GM12878 (cell line): Measurements from ENCODE around the gene HAND1. TPM values are rescaled to one million over a fixed set of nuclear protein-coding genes. Genes with fewer than 3 reads are reported as not detected.

Source experiments
- ATAC-seq: fragments of 200-7000 bp; cut with Tn5 transposase; 3 replicates; pipeline ENCODE4 v1.9.1; 2020; ENCODE audit warnings: mild to moderate bottlenecking, moderate library complexity
- BruUV-seq: library from RNA; stranded (reverse); fragments of 400-500 nt; replicated peaks from 2 replicates; lab custom pipeline; 2021; lab: Mats Ljungman, UMichigan
- CTCF ChIA-PET: fragments of 300-600 bp; sonication (Branson Sonifier 250); formaldehyde crosslinking; extraction: SDS; loops from one replicate; lab custom pipeline; 2021; ENCODE audit warnings: inconsistent platforms; lab: Yijun Ruan, JAX
- POLR2A ChIA-PET: fragments of 350-600 bp; formaldehyde crosslinking; extraction: SDS; loops from one replicate; lab custom pipeline; 2021; ENCODE audit warnings: inconsistent platforms; lab: Charles Lee
- RAD21 ChIA-PET: fragments of 300-600 bp; sonication (Branson Sonifier 250); formaldehyde crosslinking; loops from one replicate; lab custom pipeline; 2023; ENCODE audit warnings: antibody characterized with exemption; ENCODE audit not compliant: unreplicated experiment; lab: Charles Lee
- SMC1A ChIA-PET: fragments of 300-600 bp; sonication (Branson Sonifier 250); formaldehyde crosslinking; loops from one replicate; lab custom pipeline; 2023; ENCODE audit not compliant: unreplicated experiment, uncharacterized antibody; lab: Charles Lee
- DNase-seq: peaks from one replicate; pipeline ENCODE4 v3.0.0-alpha.2; 2011; ENCODE audit warnings: low read depth, low spot score
- FAIRE-seq: peaks from 3 replicates; lab custom pipeline; 2011; peaks lifted over from hg19 to GRCh38; lab: Jason Lieb, UNC
- H2AFZ ChIP-seq: 2 replicates; pipeline ENCODE4 v1.6.0; 2011; ENCODE audit warnings: low read depth, low read length, control low read depth; ENCODE audit not compliant: control insufficient read depth
- H3K27ac ChIP-seq: 2 replicates; pipeline ENCODE4 v1.5.1; 2011; ENCODE audit warnings: control low read depth; ENCODE audit not compliant: control insufficient read depth, insufficient read depth
- H3K27me3 ChIP-seq, 2 experiments: replicated peaks in 1 of 2; 2 replicates each; pipeline versions ENCODE4 v1.6.0 to v1.6.1; 2011; ENCODE audit warnings: low read length in 1 of 2; ENCODE audit not compliant: control insufficient read depth in 2 of 2, insufficient read depth in 2 of 2
- H3K36me3 ChIP-seq, 2 experiments: 2 replicates each; pipeline ENCODE4 v1.5.1; 2011; ENCODE audit warnings: low read length in 1 of 2; ENCODE audit not compliant: control insufficient read depth in 2 of 2, insufficient read depth in 2 of 2
- H3K4me1 ChIP-seq: 2 replicates; pipeline ENCODE4 v1.6.1; 2011; ENCODE audit warnings: mild to moderate bottlenecking, low read length, moderate library complexity, mixed read lengths; ENCODE audit not compliant: control insufficient read depth, insufficient read depth
- H3K4me2 ChIP-seq: 2 replicates; pipeline ENCODE4 v1.6.0; 2011; ENCODE audit warnings: control low read depth; ENCODE audit not compliant: control insufficient read depth, insufficient read depth
- H3K4me3 ChIP-seq: fragments of 200-600 bp; sonication (generic); 2 replicates; pipeline ENCODE4 v1.5.1; 2016
- H3K79me2 ChIP-seq: 2 replicates; pipeline ENCODE4 v1.6.0; 2011; ENCODE audit warnings: low read length; ENCODE audit not compliant: control insufficient read depth, insufficient read depth
- H3K9ac ChIP-seq: 2 replicates; pipeline ENCODE4 v1.8.0; 2011; ENCODE audit warnings: low read length, control low read depth, mixed read lengths; ENCODE audit not compliant: control insufficient read depth, insufficient read depth
- H3K9me3 ChIP-seq: replicated peaks from 3 replicates; pipeline ENCODE4 v1.5.1; 2011; ENCODE audit warnings: mild to moderate bottlenecking, low read length; ENCODE audit not compliant: control insufficient read depth, insufficient read depth
- H4K20me1 ChIP-seq: 2 replicates; pipeline ENCODE4 v1.6.0; 2011; ENCODE audit not compliant: control insufficient read depth, insufficient read depth
- CEBPZ ChIP-seq: fragments of 150-350 bp; IDR thresholded peaks from 2 replicates; pipeline ENCODE4 v1.6.1; 2016; ENCODE audit warnings: low read depth, low read length
- EP300 ChIP-seq, 2 experiments: fragments of 150-350 bp in 1 of 2; IDR thresholded peaks; 2 replicates each; pipeline ENCODE4 v1.6.1; 2011 to 2012; ENCODE audit warnings: low read depth in 2 of 2, low read length in 2 of 2, borderline replicate concordance in 1 of 2, improper control_type of control experiment in 1 of 2, inconsistent platforms in 1 of 2; ENCODE audit not compliant: control insufficient read depth in 1 of 2
- FOXM1 ChIP-seq: IDR thresholded peaks from 2 replicates; pipeline ENCODE4 v1.6.1; 2012; ENCODE audit warnings: low read depth, mild to moderate bottlenecking, inconsistent platforms, low read length, moderate library complexity
- IRF3 ChIP-seq: fragments of 450-650 bp; IDR thresholded peaks from 2 replicates; pipeline ENCODE4 v1.6.1; 2014; ENCODE audit warnings: mild to moderate bottlenecking
- NFXL1 ChIP-seq: fragments of 450-650 bp; IDR thresholded peaks from 2 replicates; pipeline ENCODE4 v1.6.1; 2017; ENCODE audit warnings: antibody characterized with exemption, mild to moderate bottlenecking, borderline replicate concordance
- POLR2AphosphoS5 ChIP-seq: IDR thresholded peaks from 2 replicates; pipeline ENCODE4 v1.6.1; 2011; ENCODE audit warnings: mild to moderate bottlenecking, low read length, inconsistent platforms
- SIN3A ChIP-seq: IDR thresholded peaks from 2 replicates; pipeline ENCODE4 v1.6.1; 2012; ENCODE audit warnings: low read depth, low read length, improper control_type of control experiment
- SMAD5 ChIP-seq: IDR thresholded peaks from 2 replicates; pipeline ENCODE4 v1.6.1; 2016; ENCODE audit warnings: antibody characterized with exemption, low read depth
- STAT1 ChIP-seq: fragments of 450-650 bp; conservative IDR thresholded peaks from 2 replicates; pipeline ENCODE4 v1.6.1; 2014; ENCODE audit warnings: antibody characterized with exemption, mild to moderate bottlenecking
- STAT3 ChIP-seq: IDR thresholded peaks from 2 replicates; pipeline ENCODE4 v1.6.1; 2011; ENCODE audit warnings: low read depth, low read length, improper control_type of control experiment
- TCF7 ChIP-seq: IDR thresholded peaks from 2 replicates; pipeline ENCODE4 v1.6.1; 2014; ENCODE audit warnings: antibody characterized with exemption, borderline replicate concordance
- WRNIP1 ChIP-seq: IDR thresholded peaks from 2 replicates; pipeline ENCODE4 v1.6.1; 2011; ENCODE audit warnings: low read depth, low read length, improper control_type of control experiment, borderline replicate concordance
- ZNF687 ChIP-seq: fragments of 450-650 bp; IDR thresholded peaks from 2 replicates; pipeline ENCODE4 v1.6.1; 2017; ENCODE audit warnings: mild to moderate bottlenecking, moderate library complexity
- WGBS: methylation state at CpG from one replicate; pipeline ENCODE4 v1.1.6; 2016; ENCODE audit warnings: low lambda C conversion rate; ENCODE audit not compliant: insufficient replicate concordance, insufficient coverage; ENCODE audit errors: missing lambda C conversion rate; 5-methylcytosine and 5-hydroxymethylcytosine counted together
- in situ Hi-C: fragments of 300-500 bp; cut with MboI; formaldehyde crosslinking; loops from 9 replicates; pipeline ENCODE4 v1.14.3; 2018; ENCODE audit warnings: mixed read lengths
- intact Hi-C: fragments of 100-400 bp; cut with micrococcal nuclease; formaldehyde crosslinking; loops from one replicate; pipeline ENCODE4 v1.14.2; 2022; ENCODE audit not compliant: unreplicated experiment
- polyA plus RNA-seq, 11 experiments: library from polyadenylated mRNA; depleted of rRNA in 4 of 11; unstranded in 6 of 11; stranded (reverse) in 5 of 11; fragments of >200 nt; fragmentation: Nextera tagmentation in 4 of 11; fragmentation: Illumina TruSeq in 1 of 11; extraction: Ambion mirVana in 4 of 11; extraction: Trizol in 1 of 11; gene quantifications; 1 replicate in 1 of 11; 2 replicates in 10 of 11; pipeline versions ENCODE4 v1.2.1 to v1.2.3, GENCODE V29; 2011 to 2016; ENCODE audit warnings: inconsistent platforms in 2 of 11, missing spikeins in 2 of 11, low read depth in 1 of 11
- total RNA-seq, 4 experiments: library from RNA; depleted of rRNA in 3 of 4; stranded (reverse); fragments of >200 nt in 3 of 4; fragmentation: Illumina TruSeq in 1 of 4; extraction: Trizol in 1 of 4; gene quantifications; 2 replicates each; pipeline versions ENCODE4 v1.2.1 to v1.2.3, GENCODE V29; 2013 to 2021
- TF ChIP-seq, protein P1 (sequence below), 3 experiments: IDR thresholded peaks in 2 of 3; conservative IDR thresholded peaks in 1 of 3; 2 replicates each; pipeline ENCODE4 v1.5.1; 2011; ENCODE audit warnings: low read depth in 3 of 3, low read length in 3 of 3, mild to moderate bottlenecking in 3 of 3, control low read depth in 2 of 3, moderate library complexity in 2 of 3, inconsistent platforms in 1 of 3, mixed read lengths in 1 of 3; ENCODE audit not compliant: control insufficient read depth in 2 of 3, insufficient read depth in 1 of 3; ENCODE audit errors: extremely low read depth in 1 of 3

Gene HAND1
- total and polyA plus RNA-seq, 10 of the 15 experiments (the other 5 are each of a cell fraction or from before 2014, with no cell fraction given) = 0.06 to 0.41 (median 0.27) TPM; not detected in 4

DNA sequence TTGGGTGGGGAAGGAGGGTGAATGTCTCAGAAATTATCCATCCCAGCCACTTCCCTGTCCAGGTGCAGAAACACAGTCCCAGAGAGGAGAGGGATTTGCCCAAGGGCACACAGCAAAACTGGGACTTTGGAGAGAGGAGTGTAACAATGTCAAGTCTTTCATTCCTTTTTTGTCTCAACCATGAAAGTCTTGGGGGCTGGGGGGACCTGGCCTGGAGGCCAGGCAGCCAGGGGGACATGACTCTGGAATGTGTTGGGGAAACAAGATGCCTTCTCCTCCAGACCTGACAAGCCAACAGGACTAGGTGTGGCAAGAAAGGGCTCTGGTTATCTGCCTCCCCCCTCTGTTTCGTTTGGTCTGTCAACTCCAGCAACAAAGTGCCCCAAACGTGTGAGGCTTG is 13.9 kb upstream of the HAND1 start:
- no peak overlapping the region for H3K4me2 ChIP-seq
- ATAC-seq (no peak), DNase-seq (no peak), FAIRE-seq (no peak)
- intact Hi-C loops (no loop called here), in situ Hi-C loops (no loop called here)
- H2AFZ ChIP-seq = no peak overlapping the region
- SMC1A ChIA-PET = interaction anchor here (1.0 kb wide), 1 partner anchor 19 kb away, joined by 3 read pairs; no protein-coding TSS in a partner anchor
- no peaks in the 10 kb centered on the region for H3K36me3 ChIP-seq
- RAD21 ChIA-PET = no interaction called here
- 64% methylated on average over 2 of the region's 2 CpGs for WGBS
- no peaks in the 10 kb centered on the region for H3K79me2 ChIP-seq
- BruUV-seq = no TSS peak
- no peak overlapping the region for H3K27ac ChIP-seq
- H3K27me3 ChIP-seq = no peaks in the 10 kb centered on the region
- no peaks in the 10 kb centered on the region for H4K20me1 ChIP-seq
- CTCF ChIA-PET = no interaction called here
- H3K9me3 ChIP-seq = no peaks in the 10 kb centered on the region
- peaks cover 10% of the 10 kb centered on the region for H3K4me1 ChIP-seq
- no peak overlapping the region for H3K9ac ChIP-seq
- H3K4me3 ChIP-seq = no peak overlapping the region
- POLR2A ChIA-PET = no interaction called here
- TF ChIP-seq POLR2AphosphoS5 = no peak
- no peak for TF ChIP-seq FOXM1
- TF ChIP-seq, protein P1, sequence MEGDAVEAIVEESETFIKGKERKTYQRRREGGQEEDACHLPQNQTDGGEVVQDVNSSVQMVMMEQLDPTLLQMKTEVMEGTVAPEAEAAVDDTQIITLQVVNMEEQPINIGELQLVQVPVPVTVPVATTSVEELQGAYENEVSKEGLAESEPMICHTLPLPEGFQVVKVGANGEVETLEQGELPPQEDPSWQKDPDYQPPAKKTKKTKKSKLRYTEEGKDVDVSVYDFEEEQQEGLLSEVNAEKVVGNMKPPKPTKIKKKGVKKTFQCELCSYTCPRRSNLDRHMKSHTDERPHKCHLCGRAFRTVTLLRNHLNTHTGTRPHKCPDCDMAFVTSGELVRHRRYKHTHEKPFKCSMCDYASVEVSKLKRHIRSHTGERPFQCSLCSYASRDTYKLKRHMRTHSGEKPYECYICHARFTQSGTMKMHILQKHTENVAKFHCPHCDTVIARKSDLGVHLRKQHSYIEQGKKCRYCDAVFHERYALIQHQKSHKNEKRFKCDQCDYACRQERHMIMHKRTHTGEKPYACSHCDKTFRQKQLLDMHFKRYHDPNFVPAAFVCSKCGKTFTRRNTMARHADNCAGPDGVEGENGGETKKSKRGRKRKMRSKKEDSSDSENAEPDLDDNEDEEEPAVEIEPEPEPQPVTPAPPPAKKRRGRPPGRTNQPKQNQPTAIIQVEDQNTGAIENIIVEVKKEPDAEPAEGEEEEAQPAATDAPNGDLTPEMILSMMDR (IDR thresholded peaks at IDR 0.05 in 2 of 3, conservative IDR thresholded peaks at IDR 0.05 in 1 of 3; ENCODE audit: control insufficient read depth in 2 of 3, extremely low read depth in 1 of 3, insufficient read depth in 1 of 3, low read depth in 3 of 3, low read length in 3 of 3) = no peak
- TF ChIP-seq CEBPZ = no peak
- TF ChIP-seq STAT3 = no peak
- no peak for TF ChIP-seq TCF7
- no peak for TF ChIP-seq STAT1
- no peak for TF ChIP-seq SIN3A
- no peak for TF ChIP-seq SMAD5
- no peak for TF ChIP-seq NFXL1
- no peak for TF ChIP-seq IRF3
- TF ChIP-seq EP300 (IDR thresholded peaks at IDR 0.05; ENCODE audit: borderline replicate concordance in 1 of 2, control insufficient read depth in 1 of 2, low read depth in 2 of 2, low read length in 2 of 2) = no peak
- no peak for TF ChIP-seq WRNIP1
- no peak for TF ChIP-seq ZNF687
